ENCODE results near the gene FAM200C. TPM values are rescaled to one million over a fixed set of nuclear protein-coding genes. Genes with fewer than 3 reads are reported as not detected.
A peak's percentile ranks its signal among the peaks of the same experiment; 100 is the strongest.

Gene FAM200C
- total RNA-seq, 1 donor from 2014 or later, result 6.1 TPM

GRCh38 chr5:160375166-160375565, 24.7 kb downstream of the FAM200C start:
- intact Hi-C loops (cut with DNase I), result no loop called here
- Histone ChIP-seq H3K36me3 (no peaks in the 10 kb centered on the region), H3K27me3 (ENCODE audit: low read depth) (no peaks in the 10 kb centered on the region), H3K4me1 (peaks cover 7% of the 10 kb centered on the region), H3K9me3 (no peaks in the 10 kb centered on the region), H3K4me3 (no peak overlapping the region), H3K27ac (no peak overlapping the region)
- ATAC-seq (no peak), DNase-seq (no peak)
- no peak for TF ChIP-seq CTCF (IDR thresholded peaks at IDR 0.05)

DNA sequence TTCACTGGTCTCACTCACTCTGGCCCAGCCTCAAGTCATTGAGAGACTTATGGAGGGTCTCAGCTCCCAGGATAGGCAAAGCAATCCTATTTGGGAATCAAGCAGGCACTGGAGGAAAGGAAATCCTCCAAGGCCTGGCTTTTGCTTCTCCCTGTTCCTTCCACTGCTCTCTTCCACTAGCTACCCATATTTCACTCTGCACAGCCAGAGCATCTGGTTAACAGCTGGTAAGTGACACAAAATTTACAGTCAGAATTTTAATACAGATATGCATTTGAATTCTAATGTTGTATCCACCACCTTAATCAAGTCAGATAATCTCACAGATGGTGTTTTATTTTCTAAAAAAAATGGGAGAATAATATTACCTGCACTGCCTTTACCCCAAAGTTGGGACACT, 28.6 kb downstream of the FAM200C start:
- DNase-seq (no peak), ATAC-seq (no peak)
- Histone ChIP-seq H3K4me3 (no peak overlapping the region), H3K4me1 (no peaks in the 10 kb centered on the region), H3K9me3 (no peaks in the 10 kb centered on the region), H3K27ac (no peak overlapping the region), H3K36me3 (no peaks in the 10 kb centered on the region), H3K27me3 (ENCODE audit: low read depth) (no peaks in the 10 kb centered on the region)
- no peak for TF ChIP-seq CTCF (IDR thresholded peaks at IDR 0.05)
- intact Hi-C loops (cut with DNase I), result no loop called here

DNA sequence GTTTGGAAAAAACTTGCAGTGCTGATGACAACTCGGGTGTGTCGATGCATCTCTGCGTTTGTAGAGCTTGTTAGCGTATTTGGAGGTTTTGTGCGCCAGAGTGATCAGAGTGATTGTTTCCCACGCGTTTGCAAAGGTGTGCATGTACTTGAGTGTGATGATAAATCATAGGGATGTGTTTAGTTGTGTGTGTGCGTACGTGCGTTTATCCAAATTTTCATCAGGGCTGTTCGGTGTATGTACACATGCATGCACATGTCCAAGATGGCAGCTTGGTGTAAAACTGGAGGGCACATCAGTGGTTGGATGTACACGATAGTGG, 29.2 kb downstream of the FAM200C start:
- H3K27ac ChIP-seq, result peak overlapping the region; percentile 51
- DNase-seq, result no peak
- H3K4me3 ChIP-seq, result peak overlapping the region; percentile 62
- no peaks in the 10 kb centered on the region for H3K27me3 ChIP-seq (ENCODE audit: low read depth)
- H3K4me1 ChIP-seq, result no peaks in the 10 kb centered on the region
- TF ChIP-seq CTCF (IDR thresholded peaks at IDR 0.05), result no peak
- H3K9me3 ChIP-seq, result no peaks in the 10 kb centered on the region
- intact Hi-C loops (cut with DNase I), result no loop called here
- ATAC-seq, result no peak
- no peaks in the 10 kb centered on the region for H3K36me3 ChIP-seq

DNA sequence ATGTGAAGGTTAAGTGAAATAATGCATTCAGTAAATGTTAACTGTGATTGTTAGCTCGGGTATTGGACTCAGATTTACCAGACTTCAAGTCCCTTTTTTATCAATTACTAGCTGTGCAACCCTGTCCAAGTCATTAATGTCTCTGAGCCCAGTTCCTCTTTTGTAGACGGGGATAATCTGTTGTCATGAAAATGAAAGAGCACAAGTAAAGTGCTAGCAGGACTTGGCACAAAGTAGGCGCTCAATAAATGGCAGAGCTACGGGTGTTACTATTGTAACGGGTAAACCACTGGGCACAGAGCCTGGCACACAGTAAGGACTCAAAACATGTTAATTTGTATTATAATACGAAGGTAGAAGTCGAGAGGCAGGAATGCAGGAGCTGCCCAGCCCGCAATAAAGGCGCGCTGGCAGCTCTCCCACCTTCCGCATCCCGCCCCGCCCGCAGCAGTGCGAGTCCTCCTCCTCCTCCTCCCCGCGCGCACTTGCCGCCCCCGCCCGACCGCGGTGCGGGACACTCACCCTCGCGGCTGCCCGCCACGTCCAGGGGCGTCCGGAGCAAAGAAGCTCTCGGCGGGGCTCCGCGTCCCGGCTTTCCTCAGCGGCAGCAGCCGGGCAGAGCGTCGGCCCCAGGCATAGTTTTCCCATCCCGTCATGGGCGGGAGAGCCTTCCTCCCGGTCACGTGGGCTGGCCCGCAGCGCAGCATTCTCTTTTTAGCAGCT, 29.7 kb downstream of the FAM200C start, which contains the start of gene C1QTNF2:
TSS of gene C1QTNF2 (minus strand) at position 637 of the 723 bp plus-strand sequence. CDS start 15,615 bp downstream, outside the sequence.
- Histone ChIP-seq H3K4me1 (no peaks in the 10 kb centered on the region), H3K27ac (peak within 1 kb of the TSS; percentile 51), H3K9me3 (no peaks in the 10 kb centered on the region), H3K4me3 (peak within 1 kb of the TSS; percentile 62), H3K27me3 (ENCODE audit: low read depth) (no peaks in the 10 kb centered on the region), H3K36me3 (no peaks in the 10 kb centered on the region)
- TF ChIP-seq CTCF (IDR thresholded peaks at IDR 0.05), result no peak
- DNase-seq, result peak; percentile 63
- intact Hi-C loops (cut with DNase I), result no loop called here
- ATAC-seq, result peak; percentile 70 to 87

GRCh38 chr5:160367885-160368284, 32.0 kb downstream of the FAM200C start:
- H3K4me1 ChIP-seq, result peaks cover 10% of the 10 kb centered on the region
- TF ChIP-seq CTCF (IDR thresholded peaks at IDR 0.05), result no peak
- DNase-seq, result no peak
- H3K36me3 ChIP-seq, result no peaks in the 10 kb centered on the region
- H3K27me3 ChIP-seq (ENCODE audit: low read depth), result no peaks in the 10 kb centered on the region
- no peak overlapping the region for H3K27ac ChIP-seq
- H3K4me3 ChIP-seq, result no peak overlapping the region
- no peak for ATAC-seq
- H3K9me3 ChIP-seq, result no peaks in the 10 kb centered on the region
- intact Hi-C loops (cut with DNase I), result no loop called here

Data from lower lobe of right lung (tissue), 2 donors.